GM21786 (cell line): Measurements from ENCODE around the gene CYP3A7.
"Not testable (repeated sequence)": the region's sequence is repeated elsewhere in the genome, so short reads cannot be mapped to it uniquely, and the experiment has no call there.

ENCODE experiments used
- ATAC-seq: cut with Tn5 transposase; IDR thresholded peaks from one replicate; pipeline ENCODE4 v1.9.1; 2021; ENCODE audit not compliant: unreplicated experiment

Gene CYP3A7

DNA sequence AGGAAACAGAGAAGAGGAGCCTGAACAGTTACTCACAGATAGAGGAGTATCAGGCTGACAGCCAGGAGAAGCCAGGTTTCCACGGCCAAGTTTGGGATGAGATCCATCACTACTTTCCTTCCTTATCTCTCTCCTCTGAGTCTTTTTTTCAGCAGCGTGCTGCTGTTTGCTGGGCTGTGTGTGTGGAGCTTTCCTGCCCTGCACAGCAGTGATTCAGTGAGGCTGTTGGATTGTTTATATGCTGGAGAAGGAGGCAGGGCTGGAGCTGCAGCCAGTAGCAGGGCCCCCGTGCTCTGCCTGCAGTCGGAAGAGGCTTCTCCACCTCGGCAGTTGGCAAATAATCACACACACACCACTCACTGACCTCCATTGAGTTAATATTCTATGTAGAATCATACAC lies at the start of gene CYP3A7:
Gene CYP3A7, minus strand, starts transcription at position 210 of the 400 bp plus-strand sequence. Its CDS starts 103 bp downstream, at position 107.
- ATAC-seq, result no peak

DNA sequence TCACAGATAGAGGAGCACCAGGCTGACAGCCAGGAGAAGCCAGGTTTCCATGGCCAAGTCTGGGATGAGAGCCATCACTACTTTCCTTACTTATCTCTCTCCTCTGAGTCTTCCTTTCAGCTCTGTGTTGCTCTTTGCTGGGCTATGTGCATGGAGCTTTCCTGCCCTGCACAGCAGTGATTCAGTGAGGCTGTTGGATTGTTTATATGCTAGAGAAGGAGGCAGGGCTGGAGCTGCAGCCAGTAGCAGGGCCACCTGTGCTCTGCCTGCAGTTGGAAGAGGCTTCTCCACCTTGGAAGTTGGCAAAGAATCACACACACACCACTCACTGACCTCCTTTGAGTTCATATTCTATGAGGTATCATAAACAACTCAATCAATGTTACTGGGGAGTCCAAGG lies 49.0 kb upstream of the CYP3A7 start, which contains the start of gene CYP3A4:
Gene CYP3A4, minus strand, starts transcription at position 178 of the 400 bp plus-strand sequence. Its CDS starts 103 bp downstream, at position 75.
- no peak for ATAC-seq

DNA sequence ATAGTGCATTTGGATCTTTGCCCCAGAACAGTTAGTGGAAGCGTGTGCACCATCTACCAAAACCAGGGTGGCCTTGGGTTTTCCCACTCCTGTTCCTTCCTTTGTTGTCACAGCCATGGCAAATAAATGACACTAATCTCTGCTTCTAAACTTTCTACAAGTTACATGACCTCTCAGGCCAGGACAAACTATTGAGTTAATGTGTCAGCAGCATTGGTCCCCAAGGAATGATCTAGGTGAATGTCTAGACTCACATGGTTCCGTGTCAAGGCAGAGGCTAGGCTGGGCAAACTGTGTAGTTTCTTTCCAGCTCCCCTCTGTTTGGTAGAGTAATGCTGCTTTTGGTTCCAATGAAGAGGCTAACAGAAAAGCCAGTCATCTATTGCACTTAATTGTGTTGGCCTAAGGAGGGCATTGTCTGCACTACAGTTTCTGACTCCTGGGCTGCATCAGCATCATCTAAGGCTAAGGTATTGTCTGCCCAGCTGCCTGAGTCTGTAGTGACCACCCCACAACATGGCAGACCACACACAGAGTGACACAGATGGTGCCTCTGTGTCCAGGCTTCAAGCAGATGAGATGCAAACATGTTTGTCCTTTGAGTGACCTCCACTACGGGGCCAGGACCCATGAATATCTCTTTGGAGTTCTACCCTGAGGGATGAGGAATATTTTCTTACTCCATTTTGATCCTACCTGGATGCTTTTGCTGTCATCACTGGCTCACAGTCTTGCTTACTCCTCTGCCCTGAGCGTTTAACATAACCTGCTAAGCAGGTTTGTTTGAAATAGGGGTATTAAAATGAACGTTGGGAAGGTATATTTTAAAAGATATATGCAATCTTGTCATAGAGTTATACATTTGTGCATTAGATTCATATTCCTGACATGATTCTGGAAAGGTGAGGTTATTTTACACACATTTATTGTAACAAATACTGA lies 47.3 kb upstream of the CYP3A7 start:
- ATAC-seq, result no peak

- ATAC-seq, result no peak
These were observed 45.6 kb upstream of the CYP3A7 start for GRCh38 chr7:99780588-99780987.

GRCh38 chr7:99779949-99780348 lies 45.0 kb upstream of the CYP3A7 start:
- no peak for ATAC-seq

GRCh38 chr7:99778880-99779279 lies 43.9 kb upstream of the CYP3A7 start:
- no peak for ATAC-seq

GRCh38 chr7:99773395-99773794 lies 38.4 kb upstream of the CYP3A7 start:
- not testable (repeated sequence) for ATAC-seq

DNA sequence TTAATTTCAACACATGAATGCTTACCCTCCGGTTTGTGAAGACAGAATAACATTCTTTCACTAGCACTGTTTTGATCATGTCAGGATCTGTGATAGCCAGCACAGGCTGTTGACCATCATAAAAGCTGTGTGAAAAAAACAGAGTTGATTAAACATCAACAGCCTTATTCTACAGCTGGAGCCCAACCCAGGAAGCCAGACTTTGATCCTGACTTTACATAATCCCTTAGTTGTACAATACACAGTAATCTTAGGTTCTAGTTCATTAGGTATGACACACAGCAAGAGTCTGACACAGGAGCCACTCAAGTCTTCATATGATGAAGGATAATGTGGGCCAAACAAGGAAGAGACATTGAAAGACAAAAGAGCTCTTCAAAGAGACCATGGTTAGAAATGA lies 37.6 kb upstream of the CYP3A7 start:
- no peak for ATAC-seq

DNA sequence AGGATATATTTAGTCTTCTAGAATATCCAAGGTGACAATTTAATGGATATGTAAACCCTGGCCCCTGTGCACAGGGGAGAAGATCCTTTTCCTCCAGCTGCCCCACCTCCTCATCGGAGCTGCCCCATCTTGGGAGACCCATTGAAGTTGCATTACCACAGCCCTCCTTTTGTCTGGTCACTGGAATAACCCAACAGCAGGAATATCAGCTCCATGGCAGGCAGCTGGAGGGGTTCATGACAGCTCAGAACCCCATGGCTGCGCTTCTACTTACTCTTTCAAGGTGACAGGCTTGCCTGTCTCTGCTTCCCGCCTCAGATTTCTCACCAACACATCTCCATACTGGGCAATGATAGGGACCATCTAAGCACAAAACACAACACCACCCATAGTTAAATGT lies 34.5 kb upstream of the CYP3A7 start:
- not testable (repeated sequence) for ATAC-seq

- no peak for ATAC-seq
These were observed 33.5 kb upstream of the CYP3A7 start for GRCh38 chr7:99768471-99768870.

- ATAC-seq, result peak; percentile 97
These were observed 32.7 kb upstream of the CYP3A7 start for GRCh38 chr7:99767662-99768061.

- no peak for ATAC-seq
These were observed 31.6 kb upstream of the CYP3A7 start for GRCh38 chr7:99766484-99767099.

- no peak for ATAC-seq
These were observed 29.5 kb upstream of the CYP3A7 start for GRCh38 chr7:99764478-99764877.

GRCh38 chr7:99762680-99763327 lies 27.8 kb upstream of the CYP3A7 start:
- ATAC-seq, result no peak

GRCh38 chr7:99755085-99755484 lies 20.1 kb upstream of the CYP3A7 start:
- no peak for ATAC-seq

- ATAC-seq, result no peak
These were observed 17.4 kb upstream of the CYP3A7 start for GRCh38 chr7:99752356-99752755.

DNA sequence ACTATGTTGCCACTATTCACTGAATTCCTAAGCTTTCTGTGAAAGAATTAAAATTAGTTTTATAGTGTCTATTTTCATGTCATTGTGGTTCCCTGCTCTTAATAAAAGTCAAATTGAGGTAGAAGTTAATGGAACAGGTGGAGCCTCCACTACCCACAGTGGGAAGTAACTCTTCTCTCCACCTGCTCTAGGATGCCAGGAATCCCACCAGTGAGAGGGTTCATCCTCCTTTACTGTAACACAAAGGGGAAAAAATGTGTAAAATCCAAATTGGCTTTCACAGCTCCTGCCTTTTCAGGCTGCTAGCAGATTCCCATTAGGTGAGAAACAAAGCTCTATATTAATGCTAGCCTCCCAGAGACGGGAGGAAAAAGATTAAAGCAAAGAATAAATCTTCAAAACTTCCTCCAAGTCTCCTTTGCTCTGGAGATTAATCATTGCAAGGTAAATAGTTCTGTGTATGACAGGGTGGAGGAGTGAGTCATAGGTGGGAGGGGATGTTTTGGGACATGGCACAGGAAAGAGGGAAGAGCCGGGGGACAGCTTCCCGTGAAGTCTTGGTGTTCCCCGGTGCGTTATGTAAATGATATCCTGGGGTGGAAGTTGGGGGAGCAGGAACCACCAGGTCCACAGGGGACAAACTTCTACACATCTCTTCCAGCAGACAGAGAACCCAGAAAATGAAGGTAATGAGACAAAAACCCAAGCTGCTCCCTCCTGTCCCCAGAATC lies 16.5 kb upstream of the CYP3A7 start:
- not testable (repeated sequence) for ATAC-seq

DNA sequence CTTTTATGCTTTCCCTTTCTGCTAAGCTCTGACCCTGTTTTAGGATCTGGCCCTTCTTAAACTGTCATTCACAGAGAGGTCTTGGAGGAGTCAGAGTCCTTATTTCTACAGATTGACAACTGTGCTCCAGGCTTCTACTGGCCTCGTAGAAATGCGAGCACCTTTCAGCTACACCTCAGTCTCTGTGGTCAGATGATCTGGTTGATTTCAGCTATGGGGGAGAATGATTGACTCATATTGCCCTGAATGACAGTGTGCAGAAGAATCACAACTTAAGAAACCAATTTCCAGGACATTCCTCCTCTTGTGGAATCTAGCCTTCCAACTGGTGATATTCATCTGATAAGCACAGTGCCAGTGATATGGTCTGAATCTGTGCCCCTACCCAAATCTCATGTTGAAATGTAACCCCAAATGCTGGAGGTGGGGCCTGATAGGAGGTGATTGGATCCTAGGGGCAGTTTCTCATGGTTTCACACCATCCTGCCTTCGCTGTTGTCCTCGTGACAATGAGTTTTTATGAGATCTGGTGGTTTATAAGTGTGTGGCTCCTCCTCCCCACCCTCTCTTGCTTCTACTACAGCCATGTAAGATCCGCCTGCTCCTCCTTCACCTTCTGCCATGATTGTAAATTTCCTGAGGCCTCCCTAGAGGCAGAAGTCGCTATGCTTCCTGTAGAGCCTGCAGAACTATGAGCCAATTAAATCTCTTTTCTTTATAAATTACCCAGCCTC lies 14.0 kb upstream of the CYP3A7 start:
- no peak for ATAC-seq

DNA sequence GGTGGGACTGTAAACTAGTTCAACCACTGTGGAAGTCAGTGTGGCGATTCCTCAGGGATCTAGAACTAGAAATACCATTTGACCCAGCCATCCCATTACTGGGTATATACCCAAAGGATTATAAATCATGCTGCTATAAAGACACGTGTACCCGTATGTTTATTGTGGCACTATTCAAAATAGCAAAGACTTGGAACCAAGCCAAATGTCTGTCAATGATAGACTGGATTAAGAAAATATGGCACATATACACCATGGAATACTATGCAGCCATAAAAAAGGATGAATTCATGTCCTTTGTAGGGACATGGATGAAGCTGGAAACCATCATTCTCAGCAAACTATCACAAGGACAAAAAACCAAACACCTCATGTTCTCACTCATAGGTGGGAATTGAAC lies 11.9 kb upstream of the CYP3A7 start:
- not testable (repeated sequence) for ATAC-seq

GRCh38 chr7:99745395-99745794 lies 10.4 kb upstream of the CYP3A7 start:
- ATAC-seq, result not testable (repeated sequence)
